IPS-20b (cell line): ENCODE results near the gene PACRG.

Experiments
- H3K27ac ChIP-seq: one replicate; pipeline ENCODE4 v1.5.1; 2013; ENCODE audit warnings: low read length
- H3K27me3 ChIP-seq: 2 replicates; pipeline ENCODE4 v1.6.1; 2013; ENCODE audit warnings: mild to moderate bottlenecking, low read length, inconsistent platforms; ENCODE audit not compliant: insufficient read depth
- H3K36me3 ChIP-seq: 2 replicates; pipeline ENCODE4 v1.6.1; 2013; ENCODE audit warnings: low read depth, mild to moderate bottlenecking, inconsistent platforms, low read length, moderate library complexity; ENCODE audit not compliant: insufficient read depth
- H3K4me1 ChIP-seq: 2 replicates; pipeline ENCODE4 v1.6.1; 2013; ENCODE audit warnings: mild to moderate bottlenecking, control low read depth, inconsistent platforms, low read length, moderate library complexity; ENCODE audit not compliant: insufficient read depth
- H3K4me3 ChIP-seq: 2 replicates; pipeline ENCODE4 v1.5.1; 2013; ENCODE audit warnings: mild to moderate bottlenecking, low read length, inconsistent platforms
- H3K9ac ChIP-seq: 2 replicates; pipeline ENCODE4 v1.6.1; 2013; ENCODE audit warnings: low read depth, mild to moderate bottlenecking, inconsistent platforms, low read length, moderate library complexity
- H3K9me3 ChIP-seq: 2 replicates; pipeline ENCODE4 v1.6.1; 2013; ENCODE audit warnings: mild to moderate bottlenecking, low read depth, low read length, inconsistent platforms; ENCODE audit not compliant: insufficient read depth

PACRG gene

DNA sequence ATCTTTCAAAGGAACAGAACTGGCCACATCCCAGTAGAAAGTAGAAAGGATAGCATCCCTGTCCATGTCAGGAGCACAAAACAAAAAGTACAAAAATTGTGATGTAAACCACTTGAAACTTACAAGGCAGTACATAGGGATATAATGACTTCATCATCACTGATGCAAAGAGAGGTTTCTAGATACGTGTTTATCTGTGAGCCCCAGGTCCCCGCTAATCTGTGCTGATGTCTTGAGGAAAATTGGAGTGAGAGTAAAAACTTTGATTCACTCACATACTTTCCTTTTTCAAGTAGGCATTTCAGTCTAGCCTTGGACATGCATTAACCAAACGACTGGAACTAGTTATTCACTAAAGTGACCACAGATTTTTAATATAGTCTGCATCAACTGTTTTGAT, 470.1 kb downstream of the PACRG start:
- Histone ChIP-seq H3K4me3 (no peak overlapping the region), H3K9me3 (no peaks in the 10 kb centered on the region), H3K27ac (no peak overlapping the region), H3K9ac (no peak overlapping the region), H3K36me3 (no peaks in the 10 kb centered on the region), H3K4me1 (no peaks in the 10 kb centered on the region), H3K27me3 (no peaks in the 10 kb centered on the region)

DNA sequence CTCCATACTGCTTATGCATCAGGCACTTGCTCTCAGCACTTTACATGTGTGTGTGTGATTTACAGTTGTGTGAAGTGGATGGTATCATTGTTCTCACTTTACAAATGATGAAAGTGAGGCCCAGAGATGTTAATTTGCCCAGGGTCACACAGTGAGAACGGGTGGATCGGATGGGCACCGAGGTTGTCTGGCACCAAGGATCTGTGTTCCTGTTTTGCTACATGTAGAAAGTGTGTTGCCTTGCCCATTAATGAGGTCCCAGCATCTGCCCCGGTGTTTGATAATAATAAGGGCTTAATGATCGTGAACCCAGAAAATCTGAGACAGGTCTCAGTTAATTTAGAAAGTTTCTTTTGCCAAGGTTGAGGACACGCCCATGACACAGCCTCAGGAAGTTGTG, 470.6 kb downstream of the PACRG start:
- no peak overlapping the region for H3K27ac ChIP-seq
- no peak overlapping the region for H3K9ac ChIP-seq
- no peak overlapping the region for H3K4me3 ChIP-seq
- no peaks in the 10 kb centered on the region for H3K36me3 ChIP-seq
- no peaks in the 10 kb centered on the region for H3K27me3 ChIP-seq
- H3K4me1 ChIP-seq, result no peaks in the 10 kb centered on the region
- H3K9me3 ChIP-seq, result no peaks in the 10 kb centered on the region

DNA sequence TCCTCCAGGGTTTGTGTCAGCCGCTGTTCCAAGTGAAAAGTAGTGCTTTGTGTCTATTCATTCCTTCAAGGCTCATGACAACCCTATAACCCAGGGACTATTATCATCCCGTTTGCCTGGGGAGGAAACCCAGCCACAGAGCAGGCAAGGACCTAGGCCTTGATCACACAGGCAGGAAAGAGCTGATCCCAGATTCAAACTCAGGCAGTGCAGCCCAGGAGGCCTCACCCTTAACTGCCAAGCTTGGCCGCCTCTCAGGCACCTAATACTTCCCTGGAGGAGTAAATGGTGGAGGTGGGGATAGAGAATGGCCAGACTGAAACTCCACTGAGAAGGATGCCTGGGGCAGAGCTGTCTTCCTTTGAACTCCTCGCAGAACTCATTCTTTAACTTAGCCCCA, 471.6 kb downstream of the PACRG start:
- H3K27ac ChIP-seq, result no peak overlapping the region
- H3K27me3 ChIP-seq, result no peaks in the 10 kb centered on the region
- no peaks in the 10 kb centered on the region for H3K9me3 ChIP-seq
- H3K4me1 ChIP-seq, result no peaks in the 10 kb centered on the region
- H3K36me3 ChIP-seq, result no peaks in the 10 kb centered on the region
- no peak overlapping the region for H3K4me3 ChIP-seq
- H3K9ac ChIP-seq, result no peak overlapping the region

DNA sequence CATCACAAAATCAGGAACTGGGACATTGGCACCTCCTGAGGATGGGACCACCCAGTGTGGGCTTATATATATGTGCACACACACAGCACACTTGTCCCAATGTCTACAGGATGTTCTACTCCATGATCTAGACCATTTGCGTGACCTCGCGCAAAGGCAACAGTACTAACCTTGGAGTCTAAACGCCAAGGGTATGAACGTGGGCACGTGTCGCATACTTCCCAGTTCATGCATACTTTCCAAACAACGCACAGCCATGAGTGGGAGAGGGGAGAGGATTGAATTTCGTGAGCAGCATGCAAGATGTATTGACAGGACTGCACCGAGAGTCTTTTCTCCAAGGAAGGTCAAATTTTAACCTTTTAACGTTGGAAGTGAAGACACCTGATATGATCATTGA, 472.5 kb downstream of the PACRG start:
- Histone ChIP-seq H3K9ac (no peak overlapping the region), H3K27ac (no peak overlapping the region), H3K36me3 (no peaks in the 10 kb centered on the region), H3K27me3 (no peaks in the 10 kb centered on the region), H3K4me3 (no peak overlapping the region), H3K4me1 (no peaks in the 10 kb centered on the region), H3K9me3 (no peaks in the 10 kb centered on the region)

DNA sequence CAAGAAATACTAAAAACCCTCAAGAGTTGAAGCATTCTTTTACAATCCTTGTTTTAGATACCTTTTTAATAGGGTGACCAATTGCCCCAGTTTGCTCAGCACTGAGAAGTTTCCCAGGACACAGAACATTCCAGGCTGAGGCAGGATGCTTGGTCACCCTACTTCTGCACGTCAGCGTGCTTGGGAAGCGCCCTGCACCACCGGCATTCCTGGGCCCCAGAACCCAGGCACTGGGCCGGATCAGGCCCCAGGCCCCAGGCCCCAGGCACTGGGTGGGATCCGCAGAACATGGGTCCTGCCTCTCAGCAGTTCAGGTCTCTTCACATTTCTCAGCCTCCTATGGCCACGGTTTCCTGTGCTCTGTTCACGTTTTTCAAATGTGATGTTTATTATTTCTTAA, 472.9 kb downstream of the PACRG start:
- H3K9ac ChIP-seq, result no peak overlapping the region
- no peaks in the 10 kb centered on the region for H3K9me3 ChIP-seq
- H3K27me3 ChIP-seq, result no peaks in the 10 kb centered on the region
- no peak overlapping the region for H3K27ac ChIP-seq
- H3K36me3 ChIP-seq, result no peaks in the 10 kb centered on the region
- no peaks in the 10 kb centered on the region for H3K4me1 ChIP-seq
- no peak overlapping the region for H3K4me3 ChIP-seq

DNA sequence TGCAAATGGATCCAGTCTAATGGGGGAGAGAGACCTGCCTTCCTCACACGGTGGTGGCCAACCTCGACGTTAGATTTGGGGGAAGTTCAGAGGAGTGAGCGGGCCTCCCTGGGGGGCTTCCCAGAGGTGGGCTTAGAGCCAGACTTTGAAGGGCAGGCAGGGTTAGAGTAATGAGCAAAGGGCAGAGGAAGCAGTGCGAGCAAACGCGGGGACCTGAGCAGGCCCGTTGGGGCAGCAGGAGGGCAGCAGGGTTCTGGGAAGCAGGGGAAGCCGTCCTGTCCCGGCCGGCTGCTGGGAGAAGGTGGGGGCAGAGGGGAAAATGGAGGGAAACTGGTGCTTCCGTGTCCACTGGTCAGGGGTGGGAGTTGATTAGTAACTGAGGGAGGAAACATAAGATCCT, 474.1 kb downstream of the PACRG start:
- Histone ChIP-seq H3K9me3 (0 out of 2 replicates have a peak, but pooled peaks cover 3% of the 10 kb centered on the region), H3K9ac (no peak overlapping the region), H3K36me3 (no peaks in the 10 kb centered on the region), H3K27ac (no peak overlapping the region), H3K4me1 (no peaks in the 10 kb centered on the region), H3K4me3 (no peak overlapping the region), H3K27me3 (no peaks in the 10 kb centered on the region)

DNA sequence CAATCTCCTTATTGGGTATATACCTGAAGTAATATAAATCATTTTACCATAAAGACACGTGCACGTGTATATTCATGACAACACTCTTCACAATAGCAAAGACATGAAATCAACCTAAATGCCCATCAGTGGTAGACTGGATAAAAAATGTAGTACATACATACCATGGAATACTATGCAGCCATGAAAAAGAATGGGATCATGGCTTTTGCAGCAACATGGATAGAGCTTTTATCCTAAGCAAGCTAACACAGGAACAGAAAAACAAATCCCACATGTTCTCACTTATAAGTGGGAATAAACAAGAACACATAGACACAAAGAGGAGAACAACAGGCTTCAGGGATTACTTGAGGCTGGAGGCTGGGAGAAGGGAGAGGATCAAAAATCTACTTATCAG, 478.4 kb downstream of the PACRG start:
- H3K4me3 ChIP-seq, result no peak overlapping the region
- 0 out of 2 replicates have a peak, but pooled peaks cover 3% of the 10 kb centered on the region for H3K9me3 ChIP-seq
- H3K9ac ChIP-seq, result no peak overlapping the region
- no peaks in the 10 kb centered on the region for H3K36me3 ChIP-seq
- H3K27me3 ChIP-seq, result no peaks in the 10 kb centered on the region
- no peak overlapping the region for H3K27ac ChIP-seq
- H3K4me1 ChIP-seq, result no peaks in the 10 kb centered on the region

DNA sequence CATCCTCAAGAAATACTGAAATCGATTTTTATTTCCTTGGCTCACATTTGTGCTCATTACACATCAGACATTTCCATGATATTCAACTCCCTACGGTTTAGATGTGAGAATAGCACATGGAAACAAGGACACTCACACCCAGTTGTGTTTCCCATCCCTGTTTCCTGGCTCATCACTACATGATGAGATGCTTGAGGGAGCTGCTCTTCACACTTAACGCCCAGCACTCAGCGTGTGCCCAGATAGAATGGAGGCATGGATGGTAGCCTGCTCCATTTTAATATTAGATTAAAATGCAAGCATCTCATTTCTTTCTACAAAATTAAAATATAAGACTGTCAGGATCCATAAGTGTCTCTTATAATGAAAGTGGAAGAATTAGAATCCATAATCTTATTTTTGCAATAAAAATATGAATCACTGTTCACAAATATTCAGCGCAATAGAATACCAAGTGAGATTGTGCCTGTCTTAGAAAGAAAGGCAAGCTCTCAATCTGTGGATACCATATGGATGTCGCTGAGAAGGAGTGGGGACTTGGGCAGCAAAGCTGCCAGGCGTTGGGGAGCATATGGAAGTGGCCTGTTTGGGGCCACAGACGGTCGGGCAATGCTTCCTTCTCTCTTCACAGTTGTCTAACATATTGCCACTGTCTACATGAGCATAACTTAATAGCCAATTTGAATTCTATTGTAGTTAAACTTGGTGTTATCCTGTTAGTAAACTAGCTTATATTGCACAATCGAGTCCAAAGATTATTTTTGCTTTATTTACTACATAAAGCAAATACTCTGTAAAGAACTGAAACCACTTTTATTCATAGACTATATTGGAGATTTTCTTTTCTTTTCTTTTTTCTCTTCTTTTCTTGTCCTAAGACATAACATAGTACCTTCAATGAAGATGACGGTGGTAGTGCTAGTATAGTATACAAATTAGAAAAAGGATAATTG, 479.9 kb downstream of the PACRG start:
- H3K4me1 ChIP-seq, result no peaks in the 10 kb centered on the region
- peaks cover 12% of the 10 kb centered on the region; the same call in 1 of the 2 replicates for H3K9me3 ChIP-seq
- no peak overlapping the region for H3K4me3 ChIP-seq
- H3K36me3 ChIP-seq, result no peaks in the 10 kb centered on the region
- no peak overlapping the region for H3K27ac ChIP-seq
- H3K9ac ChIP-seq, result no peak overlapping the region
- no peaks in the 10 kb centered on the region for H3K27me3 ChIP-seq

DNA sequence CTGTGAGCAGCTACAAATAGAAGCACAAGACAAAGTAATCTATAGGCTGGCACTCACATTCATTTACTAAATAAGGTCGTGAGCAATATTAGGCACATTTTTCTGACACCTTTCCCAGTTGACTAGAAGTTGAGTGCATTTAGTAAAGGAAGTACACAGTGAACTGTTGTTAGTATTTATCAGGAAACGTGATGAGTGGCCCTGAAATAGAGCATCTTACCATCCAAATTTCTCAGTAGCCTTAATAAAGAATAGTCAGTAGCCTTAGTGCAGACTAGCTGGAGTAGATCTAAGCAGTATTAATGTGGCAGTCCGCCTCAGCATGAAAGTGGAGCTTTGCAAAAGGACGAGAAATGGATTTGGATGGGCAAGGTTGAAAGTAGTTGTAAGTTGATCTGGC, 481.2 kb downstream of the PACRG start:
- Histone ChIP-seq H3K9ac (no peak overlapping the region), H3K27ac (no peak overlapping the region), H3K4me3 (no peak overlapping the region), H3K9me3 (peaks cover 12% of the 10 kb centered on the region; the same call in 1 of the 2 replicates), H3K27me3 (no peaks in the 10 kb centered on the region), H3K36me3 (no peaks in the 10 kb centered on the region), H3K4me1 (no peaks in the 10 kb centered on the region)

DNA sequence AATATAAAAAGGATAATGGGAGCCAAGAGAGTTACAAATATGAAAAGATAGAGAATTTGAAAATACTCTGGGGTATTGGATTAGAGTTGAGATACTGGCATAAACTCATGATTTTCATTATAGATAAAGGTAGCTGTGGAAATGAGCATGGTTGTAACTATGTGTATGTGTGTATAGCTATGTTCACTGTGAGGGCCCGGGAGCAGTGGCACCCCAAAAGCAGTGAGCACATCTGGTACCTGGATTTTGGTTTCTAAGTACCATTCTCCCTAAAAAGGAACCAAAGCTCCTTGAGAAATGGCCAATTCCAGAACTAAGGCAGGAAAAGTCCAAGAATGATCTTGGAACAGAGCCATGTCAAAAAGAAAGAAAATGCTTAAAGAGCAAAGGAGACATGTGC, 484.3 kb downstream of the PACRG start:
- Histone ChIP-seq H3K36me3 (no peaks in the 10 kb centered on the region), H3K27me3 (no peaks in the 10 kb centered on the region), H3K4me1 (no peaks in the 10 kb centered on the region), H3K4me3 (no peak overlapping the region), H3K9me3 (peaks cover 8% of the 10 kb centered on the region; the same call in 1 of the 2 replicates), H3K27ac (no peak overlapping the region), H3K9ac (no peak overlapping the region)

DNA sequence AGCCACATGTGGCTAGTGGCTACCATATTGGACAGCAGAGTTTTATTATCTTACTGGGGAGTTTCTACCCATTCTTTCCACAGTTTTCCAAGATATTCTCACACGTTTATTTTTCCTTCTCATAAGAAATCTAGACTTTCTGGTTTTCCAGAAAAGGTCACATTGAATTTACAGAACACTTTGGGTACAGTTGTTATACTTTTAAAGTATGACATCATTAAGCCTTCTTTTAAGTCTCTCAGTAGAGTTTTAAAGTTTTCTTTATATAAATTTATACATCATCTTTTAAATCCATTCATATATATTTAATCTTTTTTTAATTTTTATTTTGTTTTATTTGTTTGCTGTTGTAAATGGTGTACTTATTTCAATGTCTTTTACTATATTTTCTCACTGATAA, 486.5 kb downstream of the PACRG start:
- Histone ChIP-seq H3K27me3 (no peaks in the 10 kb centered on the region), H3K36me3 (no peaks in the 10 kb centered on the region), H3K4me1 (no peaks in the 10 kb centered on the region), H3K4me3 (no peak overlapping the region), H3K27ac (no peak overlapping the region), H3K9ac (no peak overlapping the region), H3K9me3 (peaks cover 8% of the 10 kb centered on the region)

DNA sequence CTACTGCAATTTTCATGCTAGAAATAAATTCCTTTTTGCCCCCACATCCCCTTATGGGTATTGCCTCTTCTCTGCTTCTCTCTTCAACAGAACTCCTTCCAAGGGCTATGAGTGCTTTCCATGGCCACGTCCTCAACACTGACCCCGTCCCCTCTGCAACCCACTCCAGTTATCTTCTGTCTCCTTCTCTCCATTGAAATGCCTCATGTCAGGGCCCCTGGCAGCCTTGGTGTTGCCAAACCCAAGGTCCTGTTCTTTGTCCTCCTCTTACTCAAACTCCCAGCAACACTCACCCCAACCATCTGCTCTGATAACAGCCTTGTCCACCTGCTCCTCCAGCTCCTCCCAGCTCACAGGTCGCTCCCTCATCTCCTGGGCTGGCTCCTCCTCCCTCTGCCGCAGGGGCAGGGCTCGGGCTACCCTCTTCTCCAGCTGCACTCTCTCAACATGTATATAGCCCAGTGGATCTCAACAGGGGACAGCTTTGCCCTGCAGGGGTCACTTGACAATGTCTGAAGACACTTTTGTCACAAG, 490.7 kb downstream of the PACRG start:
- H3K4me3 ChIP-seq, result no peak overlapping the region
- H3K36me3 ChIP-seq, result no peaks in the 10 kb centered on the region

More for the DNA sequence above, 490.7 kb downstream of the PACRG start:
- Histone ChIP-seq H3K27me3 (no peaks in the 10 kb centered on the region), H3K27ac (no peak overlapping the region), H3K4me1 (no peaks in the 10 kb centered on the region; the same call in 1 of the 2 replicates), H3K9ac (no peak overlapping the region), H3K9me3 (no peaks in the 10 kb centered on the region; the same call in 1 of the 2 replicates)
